KG1 (cell line): ENCODE data around the gene PHRF1.
A peak's percentile ranks its signal among the peaks of the same experiment; 100 is the strongest.

Experiments
- DNase-seq: peaks from one replicate; lab custom pipeline; 2025; lab: John Stamatoyannopoulos, UW

PHRF1 gene

GRCh38 chr11:575313-575995, 816 bp upstream of the PHRF1 start:
- no peak for DNase-seq

GRCh38 chr11:576811-577610, 741 bp downstream of the PHRF1 start:
- no peak for DNase-seq

GRCh38 chr11:577611-577894, 1.3 kb downstream of the PHRF1 start:
- no peak for DNase-seq

GRCh38 chr11:578276-579035, 2.2 kb downstream of the PHRF1 start:
- no peak for DNase-seq

GRCh38 chr11:579830-580601, 3.7 kb downstream of the PHRF1 start:
- no peak for DNase-seq

- no peak for DNase-seq
Observed at GRCh38 chr11:581342-581741, 5.1 kb downstream of the PHRF1 start.

GRCh38 chr11:581752-582151, 5.5 kb downstream of the PHRF1 start:
- DNase-seq: no peak

DNA sequence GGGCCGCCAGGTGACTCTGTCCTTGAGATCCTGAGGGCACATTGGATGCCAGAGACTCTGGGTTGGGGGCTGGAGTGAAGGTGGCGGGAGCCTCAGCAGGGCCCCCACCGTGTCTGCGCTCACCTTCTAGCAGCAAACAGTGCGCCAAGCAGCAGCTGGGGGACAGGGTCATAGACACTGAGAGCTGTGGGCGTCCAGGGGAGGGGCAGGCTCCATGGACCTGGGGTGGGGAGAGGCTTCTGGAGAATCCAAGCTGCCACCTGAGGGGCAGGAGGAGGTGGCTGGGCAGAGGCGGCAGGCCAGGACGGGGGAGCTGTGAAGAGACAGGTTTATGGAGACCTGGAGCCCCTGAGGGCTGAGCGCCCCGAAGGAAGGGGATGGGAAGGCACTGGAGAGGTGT, 8.0 kb downstream of the PHRF1 start:
- DNase-seq: no peak

DNA sequence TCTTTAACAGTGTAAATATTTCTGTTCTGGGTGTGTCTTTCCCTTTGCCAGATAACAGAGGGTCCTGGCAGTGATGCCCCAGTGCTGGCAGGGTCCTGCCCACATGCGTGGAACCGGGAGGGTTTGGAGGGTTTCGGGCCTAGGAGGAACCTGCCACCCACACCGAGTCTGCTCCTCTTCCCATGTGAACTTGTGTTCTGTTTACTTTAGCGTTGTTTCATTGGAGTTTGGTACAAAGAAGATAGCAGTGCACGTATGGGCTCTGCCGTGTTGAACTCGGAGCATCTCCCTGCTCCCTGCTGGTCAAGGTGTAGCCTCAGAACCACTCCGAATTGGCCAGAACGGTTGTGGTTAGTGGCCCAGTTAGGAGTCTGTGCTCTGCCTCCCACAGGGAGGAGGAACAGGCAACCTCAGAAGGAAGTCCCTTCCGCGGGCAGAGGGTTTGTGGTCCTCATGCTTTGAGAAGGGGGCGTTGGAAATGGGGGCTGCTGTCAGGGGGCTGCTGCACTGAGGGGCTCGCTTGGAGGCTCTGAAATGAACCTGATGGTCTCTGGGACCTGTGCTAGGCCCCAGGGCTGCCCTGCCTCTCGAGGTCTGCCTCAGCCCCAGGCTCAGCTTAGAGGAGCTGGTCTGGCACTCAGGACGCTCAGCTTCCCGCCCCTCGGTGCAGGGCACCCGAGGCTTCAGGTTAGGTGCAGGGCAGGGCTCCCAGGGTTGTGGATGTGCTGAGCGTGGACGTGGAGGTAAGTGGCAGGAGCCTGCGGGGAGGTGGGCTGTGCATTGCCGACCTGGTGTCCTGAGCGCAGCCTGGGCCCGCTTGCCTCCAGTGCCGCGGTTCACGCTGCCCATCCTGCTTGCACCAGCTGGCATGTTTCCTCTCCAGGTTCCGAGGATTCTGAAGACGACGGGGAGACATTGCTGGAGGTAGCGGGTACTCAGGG, 10.4 kb downstream of the PHRF1 start:
- no peak for DNase-seq

- DNase-seq: no peak
Observed at GRCh38 chr11:587546-587945, 11.3 kb downstream of the PHRF1 start.

GRCh38 chr11:587978-588380, 11.7 kb downstream of the PHRF1 start:
- DNase-seq: peak; percentile 21

- DNase-seq: no peak
Observed at GRCh38 chr11:589798-590197, 13.5 kb downstream of the PHRF1 start.

- DNase-seq: no peak
Observed at GRCh38 chr11:590997-591396, 14.7 kb downstream of the PHRF1 start.

- no peak for DNase-seq
Observed at GRCh38 chr11:592501-592900, 16.2 kb downstream of the PHRF1 start.

DNA sequence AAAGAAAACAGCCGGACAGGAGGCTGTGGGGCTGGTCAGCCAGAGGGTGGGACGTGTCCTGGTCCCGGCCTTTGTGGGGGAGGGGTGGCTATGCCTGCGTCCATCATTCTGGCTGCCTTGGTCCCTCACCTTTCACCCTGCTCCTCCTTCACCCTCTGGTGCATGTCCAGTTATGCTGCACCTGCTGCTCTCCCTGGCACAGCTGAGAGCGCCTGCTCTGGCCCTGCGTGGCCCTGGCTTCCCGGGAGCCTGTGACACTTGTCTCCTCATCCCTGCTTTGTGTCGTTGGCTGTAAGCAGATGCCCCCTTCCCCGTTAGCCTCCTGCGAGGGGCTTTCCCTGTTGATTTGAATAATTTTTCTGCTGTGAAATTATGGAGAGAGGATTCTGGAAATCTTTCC, 16.6 kb downstream of the PHRF1 start:
- DNase-seq: no peak

- no peak for DNase-seq
Observed at GRCh38 chr11:593347-593746, 17.1 kb downstream of the PHRF1 start.

GRCh38 chr11:595400-595799, 19.1 kb downstream of the PHRF1 start:
- DNase-seq: no peak

DNA sequence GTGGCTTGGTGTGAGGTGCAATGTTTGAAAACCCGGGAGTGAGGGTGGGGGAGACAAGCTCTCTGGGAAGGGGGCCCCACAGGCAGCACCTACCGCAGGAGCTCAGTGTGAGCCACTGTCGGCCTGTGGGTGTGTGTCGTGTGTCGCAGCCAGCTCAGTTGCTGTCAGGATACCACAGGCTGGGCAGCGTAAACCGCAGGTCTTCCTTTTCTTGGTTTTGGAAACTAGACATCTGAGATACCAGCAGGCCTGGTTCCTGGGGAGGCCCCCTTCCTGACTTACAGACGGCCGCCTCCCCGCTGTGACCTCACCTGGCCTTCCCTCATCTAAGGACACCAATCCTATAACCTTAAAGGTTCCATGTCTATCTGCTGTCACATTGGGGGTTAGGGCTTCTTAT, 20.1 kb downstream of the PHRF1 start:
- no peak for DNase-seq

DNA sequence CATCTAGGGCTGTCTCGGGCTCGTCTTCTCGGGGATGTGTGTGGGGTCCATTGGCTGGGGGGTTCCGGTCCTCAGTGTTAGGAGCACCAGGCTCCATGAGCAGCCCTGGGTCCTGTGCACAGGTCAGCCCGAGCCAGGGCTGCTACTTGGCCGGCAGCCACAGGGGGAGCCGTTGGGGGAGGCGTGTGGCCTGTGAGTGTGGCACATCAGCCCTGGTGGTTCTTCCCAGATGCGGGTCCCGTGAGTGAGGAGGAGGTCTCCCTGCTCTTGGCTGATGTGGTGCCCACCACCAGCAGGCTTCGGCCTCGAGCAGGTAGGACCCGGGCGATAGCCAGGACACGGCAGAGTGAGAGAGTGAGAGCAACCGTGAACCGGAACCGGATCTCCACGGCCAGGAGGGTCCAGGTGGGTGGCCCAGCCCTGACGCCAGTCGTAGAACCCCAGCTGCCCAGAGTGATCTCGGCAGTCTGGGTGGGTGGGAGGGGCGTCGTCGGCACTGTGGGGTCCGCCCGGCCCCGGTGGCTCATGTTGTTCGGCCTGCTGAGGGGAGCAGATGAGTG, 21.0 kb downstream of the PHRF1 start:
- DNase-seq: no peak

- no peak for DNase-seq
Observed at GRCh38 chr11:598005-598680, 21.9 kb downstream of the PHRF1 start.
